K562 (cell line): ENCODE measurements around the gene LRPAP1. TPM values are rescaled to one million over a fixed set of nuclear protein-coding genes. Genes with fewer than 3 reads are reported as not detected.
"Not testable (repeated sequence)": the region's sequence is repeated elsewhere in the genome, so short reads cannot be mapped to it uniquely, and the experiment has no call there.

ENCODE experiments used
- ATAC-seq: fragments of 200-7000 bp; cut with Tn5 transposase; 3 replicates; pipeline ENCODE4 v1.9.1; 2020; ENCODE audit warnings: moderate library complexity
- BruUV-seq: library from RNA; stranded (reverse); fragments of 400-500 nt; replicated peaks from 2 replicates; lab custom pipeline; 2021; lab: Mats Ljungman, UMichigan
- CTCF ChIA-PET: fragments of 300-600 bp; formaldehyde crosslinking; extraction: SDS; loops from one replicate; lab custom pipeline; 2021; ENCODE audit warnings: low intra/inter-chr PET ratio; lab: Yijun Ruan, JAX
- POLR2A ChIA-PET: fragments of 300-600, 350-650 bp; sonication (Branson Sonifier 250); formaldehyde crosslinking; extraction: SDS; loops from one replicate; lab custom pipeline; 2021; ENCODE audit warnings: antibody characterized with exemption, inconsistent platforms; lab: Yijun Ruan, JAX
- DNase-seq, 4 experiments: peaks; one replicate each; pipeline versions ENCODE4 v3.0.0 to v3.0.0-alpha.2; 2011 to 2018; ENCODE audit warnings: low spot score in 3 of 4, mixed read lengths in 3 of 4; ENCODE audit errors: extremely low read depth in 1 of 4
- FAIRE-seq: peaks from 2 replicates; lab custom pipeline; 2011; peaks lifted over from hg19 to GRCh38; lab: Jason Lieb, UNC
- H2AFZ ChIP-seq: 2 replicates; pipeline ENCODE4 v1.6.0; 2011; ENCODE audit warnings: low read depth, low read length, control low read depth, inconsistent platforms
- H3K27ac ChIP-seq: fragments of 200-600 bp; 3 replicates; pipeline ENCODE4 v1.8.0; 2011; ENCODE audit warnings: low read depth, mild to moderate bottlenecking, control low read depth, inconsistent platforms, low read length, moderate library complexity, mixed read lengths; ENCODE audit errors: extremely low read depth
- H3K27me3 ChIP-seq, 2 experiments: fragments of 300-600 bp in 1 of 2; 2 replicates in 1 of 2; 3 replicates in 1 of 2; pipeline versions ENCODE4 v1.6.0 to v1.8.0; 2011; ENCODE audit warnings: inconsistent platforms in 2 of 2, low read length in 2 of 2, mild to moderate bottlenecking in 1 of 2, mixed read lengths in 1 of 2, moderate library complexity in 1 of 2; ENCODE audit not compliant: control insufficient read depth in 2 of 2, insufficient read depth in 2 of 2
- H3K36me3 ChIP-seq: fragments of 300-600 bp; 3 replicates; pipeline ENCODE4 v1.8.0; 2011; ENCODE audit warnings: mild to moderate bottlenecking, low read length, inconsistent platforms; ENCODE audit not compliant: control insufficient read depth, insufficient read depth
- H3K4me1 ChIP-seq, 2 experiments: fragments of 200-600 bp in 1 of 2; replicated peaks in 1 of 2; 2 replicates in 1 of 2; 3 replicates in 1 of 2; pipeline versions ENCODE4 v1.5.1 to v1.8.0; 2011; ENCODE audit warnings: inconsistent platforms in 2 of 2, low read length in 2 of 2, mild to moderate bottlenecking in 1 of 2, mixed read lengths in 1 of 2, moderate library complexity in 1 of 2; ENCODE audit not compliant: control insufficient read depth in 2 of 2, insufficient read depth in 2 of 2
- H3K4me2 ChIP-seq: 2 replicates; pipeline ENCODE4 v1.6.1; 2011; ENCODE audit warnings: low read length, control low read depth, inconsistent platforms, mixed read lengths; ENCODE audit not compliant: insufficient read depth
- H3K4me3 ChIP-seq: fragments of 200-600 bp; sonication (generic), shearing (Covaris generic); 2 replicates; pipeline ENCODE4 v1.5.1; 2016; ENCODE audit warnings: control low read depth, inconsistent platforms
- H3K79me2 ChIP-seq: fragments of 200-600 bp; 3 replicates; pipeline ENCODE4 v1.8.0; 2011; ENCODE audit warnings: low read length, inconsistent platforms; ENCODE audit not compliant: control insufficient read depth, insufficient read depth
- H3K9ac ChIP-seq, 2 experiments: 2 replicates each; pipeline versions ENCODE4 v1.6.0 to v1.6.1; 2011; ENCODE audit warnings: low read depth in 2 of 2, low read length in 2 of 2, control low read depth in 1 of 2, inconsistent platforms in 1 of 2, mild to moderate bottlenecking in 1 of 2, mixed read lengths in 1 of 2; ENCODE audit not compliant: insufficient read depth in 1 of 2
- H3K9me1 ChIP-seq: one replicate; pipeline ENCODE4 v1.6.0; 2011; ENCODE audit warnings: inconsistent platforms, mild to moderate bottlenecking, low read length, moderate library complexity; ENCODE audit not compliant: control insufficient read depth, insufficient read depth
- H3K9me3 ChIP-seq: replicated peaks from 2 replicates; pipeline ENCODE4 v1.5.1; 2011; ENCODE audit warnings: low read depth, low read length, inconsistent platforms; ENCODE audit not compliant: control insufficient read depth, insufficient read depth
- H4K20me1 ChIP-seq: replicated peaks from 2 replicates; pipeline ENCODE4 v1.6.1; 2011; ENCODE audit warnings: low read length, inconsistent platforms, mixed read lengths; ENCODE audit not compliant: control insufficient read depth, insufficient read depth
- WGBS: fragments of 100-300 bp; shearing (Covaris generic); methylation state at CpG from one replicate; pipeline ENCODE4 v1.1.6; 2016; ENCODE audit warnings: low coverage, mixed read lengths; ENCODE audit not compliant: insufficient coverage; ENCODE audit errors: missing lambda C conversion rate; 5-methylcytosine and 5-hydroxymethylcytosine counted together
- in situ Hi-C: fragments of 300-500 bp; cut with MboI; formaldehyde crosslinking; loops from 4 replicates; pipeline ENCODE4 v1.15.0; 2018; ENCODE audit warnings: inconsistent platforms, mixed read lengths
- intact Hi-C: fragments of 100-400 bp; cut with micrococcal nuclease; formaldehyde crosslinking; loops from 2 replicates; pipeline ENCODE4 v1.14.2; 2022
- polyA plus RNA-seq, 8 experiments: library from polyadenylated mRNA; depleted of rRNA in 4 of 8; stranded (reverse) in 5 of 8; unstranded in 3 of 8; fragments of >200 nt; fragmentation: Nextera tagmentation in 2 of 8; fragmentation: Illumina TruSeq in 1 of 8; extraction: Ambion mirVana in 2 of 8; extraction: Trizol in 1 of 8; gene quantifications; 2 replicates each; pipeline versions ENCODE4 v1.2.1 to v1.2.3, GENCODE V29; 2011 to 2014; ENCODE audit warnings: inconsistent platforms in 1 of 8, missing spikeins in 1 of 8
- total RNA-seq, 7 experiments: library from RNA; depleted of rRNA in 6 of 7; stranded (reverse); fragments of >200 nt in 6 of 7; fragmentation: Illumina TruSeq in 2 of 7; extraction: Trizol in 2 of 7; gene quantifications; 2 replicates each; pipeline versions ENCODE4 v1.2.1 to v1.2.3, GENCODE V29; 2011 to 2021; ENCODE audit warnings: low replicate concordance in 1 of 7

Gene LRPAP1
- total and polyA plus RNA-seq, 9 of the 15 experiments (the other 6 are each of a cell fraction or from before 2014, with no cell fraction given): 1.1 to 75.5 (median 41.8) TPM

DNA sequence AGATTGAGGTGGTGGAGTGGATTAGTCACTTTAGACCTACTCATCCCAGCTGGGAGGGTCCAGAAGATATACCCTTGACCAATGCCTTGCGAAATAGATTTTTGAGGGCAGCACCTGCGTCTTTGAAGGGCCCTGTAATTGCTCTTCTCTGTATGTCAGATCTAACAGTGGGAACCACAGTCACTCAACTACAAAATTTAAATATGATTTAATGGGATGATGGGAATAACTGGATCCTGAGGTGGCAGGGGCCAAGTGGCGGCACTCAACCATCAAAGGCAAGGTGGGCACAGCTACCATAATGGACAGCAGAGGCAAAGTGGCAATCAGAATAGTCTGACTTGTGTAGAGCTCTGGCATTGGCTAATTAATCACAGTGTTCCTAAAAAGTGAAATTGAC, 76.6 kb downstream of the LRPAP1 start:
- CTCF ChIA-PET, H3K79me2 ChIP-seq, H3K36me3 ChIP-seq, H2AFZ ChIP-seq, H3K4me3 ChIP-seq, H4K20me1 ChIP-seq, BruUV-seq, H3K27ac ChIP-seq, ATAC-seq, DNase-seq, H3K9me1 ChIP-seq, H3K4me2 ChIP-seq, H3K9me3 ChIP-seq, in situ Hi-C loops, H3K9ac ChIP-seq, H3K4me1 ChIP-seq, FAIRE-seq, intact Hi-C loops: not testable (repeated sequence)
- POLR2A ChIA-PET: interaction anchor here (0.7 kb wide), 1 partner anchor 9 kb away, joined by 3 read pairs; no protein-coding TSS in a partner anchor
- peaks cover 4 to 17% of the 10 kb centered on the region in 2 experiments; a peak in 3 of 5 replicates for H3K27me3 ChIP-seq
- WGBS: 0% methylated on average over 3 of the region's 3 CpGs

Other genes starting within 250 kb of the LRPAP1 start
- 3.6 and 4.7 TPM in 2 replicates for gene RGS12, start 239.4 kb downstream of the LRPAP1 start, total RNA-seq (2014; rRNA removed)
- gene RGS12, start 239.4 kb downstream of the LRPAP1 start, total RNA-seq (2014; rRNA removed; fragmentation: Illumina TruSeq; extraction: Trizol): 5.7 and 6.4 TPM in 2 replicates
- 6.3 and 6.4 TPM in 2 replicates for gene RGS12, start 239.4 kb downstream of the LRPAP1 start, total RNA-seq (2015; rRNA removed; fragmentation: Illumina TruSeq; extraction: Trizol)
- gene RGS12, start 239.4 kb downstream of the LRPAP1 start, total RNA-seq (2021): 6.8 and 8.8 TPM in 2 replicates
- 4.3 and 5.8 TPM in 2 replicates for gene RGS12, start 239.4 kb downstream of the LRPAP1 start, polyA plus RNA-seq (2011; rRNA removed)
- gene RGS12, start 239.4 kb downstream of the LRPAP1 start, polyA plus RNA-seq (2014; fragmentation: Illumina TruSeq; extraction: Trizol): 5.5 and 6.4 TPM in 2 replicates
- gene RGS12, start 239.4 kb downstream of the LRPAP1 start, polyA plus RNA-seq (2014; fragmentation: Nextera tagmentation; extraction: Ambion mirVana): under 1 TPM; 0.30 to 0.42 TPM
- 4.2 and 5.1 TPM in 2 replicates for gene RGS12, start 239.4 kb downstream of the LRPAP1 start, polyA plus RNA-seq (2014; rRNA removed)
- not detected in 2 replicates for gene HGFAC, start 90.5 kb downstream of the LRPAP1 start, total RNA-seq (2014; rRNA removed)
- gene HGFAC, start 90.5 kb downstream of the LRPAP1 start, total RNA-seq (2014; rRNA removed; fragmentation: Illumina TruSeq; extraction: Trizol): not detected in 2 replicates
- gene HGFAC, start 90.5 kb downstream of the LRPAP1 start, total RNA-seq (2015; rRNA removed; fragmentation: Illumina TruSeq; extraction: Trizol): not detected in 2 replicates
- 0.09 TPM in 1 of 2 replicates, not detected in the other for gene HGFAC, start 90.5 kb downstream of the LRPAP1 start, total RNA-seq (2021)
- not detected in 2 replicates for gene HGFAC, start 90.5 kb downstream of the LRPAP1 start, polyA plus RNA-seq (2011; rRNA removed)
- not detected in 2 replicates for gene HGFAC, start 90.5 kb downstream of the LRPAP1 start, polyA plus RNA-seq (2014; fragmentation: Illumina TruSeq; extraction: Trizol)
- not detected for gene HGFAC, start 90.5 kb downstream of the LRPAP1 start, polyA plus RNA-seq (2014; fragmentation: Nextera tagmentation; extraction: Ambion mirVana)
- gene HGFAC, start 90.5 kb downstream of the LRPAP1 start, polyA plus RNA-seq (2014; rRNA removed): 0.13 TPM in 1 of 2 replicates, not detected in the other
- gene DOK7, start 69.1 kb downstream of the LRPAP1 start, total RNA-seq (2014; rRNA removed): not detected in 2 replicates
- gene DOK7, start 69.1 kb downstream of the LRPAP1 start, total RNA-seq (2014; rRNA removed; fragmentation: Illumina TruSeq; extraction: Trizol): not detected in 2 replicates
- not detected in 2 replicates for gene DOK7, start 69.1 kb downstream of the LRPAP1 start, total RNA-seq (2015; rRNA removed; fragmentation: Illumina TruSeq; extraction: Trizol)
- not detected in 2 replicates for gene DOK7, start 69.1 kb downstream of the LRPAP1 start, total RNA-seq (2021)
- not detected in 2 replicates for gene DOK7, start 69.1 kb downstream of the LRPAP1 start, polyA plus RNA-seq (2011; rRNA removed)
- not detected in 2 replicates for gene DOK7, start 69.1 kb downstream of the LRPAP1 start, polyA plus RNA-seq (2014; fragmentation: Illumina TruSeq; extraction: Trizol)
- gene DOK7, start 69.1 kb downstream of the LRPAP1 start, polyA plus RNA-seq (2014; fragmentation: Nextera tagmentation; extraction: Ambion mirVana): not detected
- not detected in 2 replicates for gene DOK7, start 69.1 kb downstream of the LRPAP1 start, polyA plus RNA-seq (2014; rRNA removed)
- 0.14 and 0.61 TPM in 2 replicates for gene ADRA2C, start 234.0 kb upstream of the LRPAP1 start, total RNA-seq (2014; rRNA removed)
- 0.11 and 0.13 TPM in 2 replicates for gene ADRA2C, start 234.0 kb upstream of the LRPAP1 start, total RNA-seq (2014; rRNA removed; fragmentation: Illumina TruSeq; extraction: Trizol)
- gene ADRA2C, start 234.0 kb upstream of the LRPAP1 start, total RNA-seq (2015; rRNA removed; fragmentation: Illumina TruSeq; extraction: Trizol): 0.11 and 0.14 TPM in 2 replicates
- gene ADRA2C, start 234.0 kb upstream of the LRPAP1 start, total RNA-seq (2021): 0.33 and 0.54 TPM in 2 replicates
- 0.21 and 0.42 TPM in 2 replicates for gene ADRA2C, start 234.0 kb upstream of the LRPAP1 start, polyA plus RNA-seq (2011; rRNA removed)
- gene ADRA2C, start 234.0 kb upstream of the LRPAP1 start, polyA plus RNA-seq (2014; fragmentation: Illumina TruSeq; extraction: Trizol): 0.06 TPM in 1 of 2 replicates, not detected in the other
- not detected for gene ADRA2C, start 234.0 kb upstream of the LRPAP1 start, polyA plus RNA-seq (2014; fragmentation: Nextera tagmentation; extraction: Ambion mirVana)
- gene ADRA2C, start 234.0 kb upstream of the LRPAP1 start, polyA plus RNA-seq (2014; rRNA removed): 0.43 and 0.58 TPM in 2 replicates